GM18868 (cell line): ENCODE results near the gene UBTD2.
"Not testable (repeated sequence)": the region's sequence is repeated elsewhere in the genome, so short reads cannot be mapped to it uniquely, and the experiment has no call there.

Experiments used
- ATAC-seq: cut with Tn5 transposase; IDR thresholded peaks from one replicate; pipeline ENCODE4 v1.9.1; 2021; ENCODE audit warnings: mild to moderate bottlenecking, moderate library complexity; ENCODE audit not compliant: unreplicated experiment

The UBTD2 gene

GRCh38 chr5:172293054-172293744, 9.6 kb upstream of the UBTD2 start:
- peak; percentile 98 for ATAC-seq

GRCh38 chr5:172291837-172292236, 8.3 kb upstream of the UBTD2 start:
- ATAC-seq, result not testable (repeated sequence)

GRCh38 chr5:172288465-172288864, 4.9 kb upstream of the UBTD2 start:
- ATAC-seq, result no peak

GRCh38 chr5:172287140-172287539, 3.6 kb upstream of the UBTD2 start:
- not testable (repeated sequence) for ATAC-seq

- no peak for ATAC-seq
These were observed 1.9 kb upstream of the UBTD2 start for GRCh38 chr5:172285226-172286143.

- no peak for ATAC-seq
These were observed 1.0 kb upstream of the UBTD2 start for GRCh38 chr5:172284611-172284980.

GRCh38 chr5:172283862-172284610, 472 bp upstream of the UBTD2 start:
- ATAC-seq, result peak; percentile 79

GRCh38 chr5:172282272-172283019, 1.1 kb downstream of the UBTD2 start:
- no peak for ATAC-seq

GRCh38 chr5:172281346-172281745, 2.2 kb downstream of the UBTD2 start:
- ATAC-seq, result no peak

GRCh38 chr5:172280929-172281328, 2.6 kb downstream of the UBTD2 start:
- no peak for ATAC-seq

GRCh38 chr5:172280317-172280716, 3.2 kb downstream of the UBTD2 start:
- ATAC-seq, result no peak

GRCh38 chr5:172278356-172278755, 5.2 kb downstream of the UBTD2 start:
- ATAC-seq, result no peak

GRCh38 chr5:172276214-172276613, 7.3 kb downstream of the UBTD2 start:
- ATAC-seq, result no peak

GRCh38 chr5:172274951-172275753, 8.4 kb downstream of the UBTD2 start:
- ATAC-seq, result peak; percentile 55

GRCh38 chr5:172267943-172268342, 15.6 kb downstream of the UBTD2 start:
- ATAC-seq, result no peak

- no peak for ATAC-seq
These were observed 16.9 kb downstream of the UBTD2 start for GRCh38 chr5:172266676-172267092.

- no peak for ATAC-seq
These were observed 17.4 kb downstream of the UBTD2 start for GRCh38 chr5:172266071-172266675.

- no peak for ATAC-seq
These were observed 18.7 kb downstream of the UBTD2 start for GRCh38 chr5:172264815-172265395.

- ATAC-seq, result no peak
These were observed 28.1 kb downstream of the UBTD2 start for GRCh38 chr5:172255444-172255843.
